IMR-90 (cell line): ENCODE data around the gene HYAL1.

Experiments used
- BHLHE40 ChIP-seq: fragments of 150-350 bp; IDR thresholded peaks from 2 replicates; pipeline ENCODE4 v1.6.1; 2016; ENCODE audit warnings: mild to moderate bottlenecking, low read depth, low read length
- CHD1 ChIP-seq: IDR thresholded peaks from 2 replicates; pipeline ENCODE4 v1.6.1; 2012; ENCODE audit warnings: low read depth, low read length, improper control_type of control experiment
- FOS ChIP-seq: fragments of 150-350 bp; IDR thresholded peaks from 2 replicates; pipeline ENCODE4 v1.6.1; 2016; ENCODE audit warnings: low read depth, low read length
- MAFK ChIP-seq: IDR thresholded peaks from 2 replicates; pipeline ENCODE4 v1.6.1; 2012; ENCODE audit warnings: low read depth, low read length, improper control_type of control experiment
- MXI1 ChIP-seq: IDR thresholded peaks from 2 replicates; pipeline ENCODE4 v1.6.1; 2012; ENCODE audit warnings: low read depth, mild to moderate bottlenecking, low read length, moderate library complexity, borderline replicate concordance
- POLR2A ChIP-seq: IDR thresholded peaks from 2 replicates; pipeline ENCODE4 v1.6.1; 2012; ENCODE audit warnings: mild to moderate bottlenecking, low read depth, low read length
- RAD21 ChIP-seq: IDR thresholded peaks from 2 replicates; pipeline ENCODE4 v1.6.1; 2012; ENCODE audit warnings: low read length, improper control_type of control experiment
- RCOR1 ChIP-seq: IDR thresholded peaks from 2 replicates; pipeline ENCODE4 v1.6.1; 2012; ENCODE audit warnings: mild to moderate bottlenecking, low read length, improper control_type of control experiment; ENCODE audit not compliant: insufficient replicate concordance
- RFX5 ChIP-seq: IDR thresholded peaks from 2 replicates; pipeline ENCODE4 v1.8.0; 2012; ENCODE audit warnings: low read depth, mild to moderate bottlenecking, low read length, moderate library complexity
- SMC3 ChIP-seq: fragments of 150-350 bp; IDR thresholded peaks from 2 replicates; pipeline ENCODE4 v1.6.1; 2016; ENCODE audit warnings: low read depth, mild to moderate bottlenecking, antibody characterized with exemption, low read length, moderate library complexity
- TF ChIP-seq, protein P1 (sequence below): conservative IDR thresholded peaks from 2 replicates; pipeline ENCODE4 v1.5.1; 2012; ENCODE audit warnings: mild to moderate bottlenecking, low read depth, low read length, improper control_type of control experiment
- TF ChIP-seq, protein P2 (sequence below): fragments of 150-350 bp; IDR thresholded peaks from 2 replicates; pipeline ENCODE4 v1.6.1; 2016; ENCODE audit warnings: low read depth, mild to moderate bottlenecking, low read length, moderate library complexity, borderline replicate concordance
- TF ChIP-seq, protein P3 (sequence below): fragments of 150-350 bp; IDR thresholded peaks from 2 replicates; pipeline ENCODE4 v1.6.1; 2017; ENCODE audit warnings: mild to moderate bottlenecking, antibody characterized with exemption, low read length, low read depth

GRCh38 chr3:50292159-50293078, 11.0 kb downstream of the HYAL1 start, which contains the start of gene IFRD2:
- TF ChIP-seq POLR2A (peak; percentile 72; the same call in 1 of the 2 replicates), RCOR1 (no peak), RAD21 (no peak), SMC3 (no peak), FOS (0 out of 2 replicates have a peak, but pooled peaks have one; percentile 5), RFX5 (no peak), MXI1 (peak; percentile 88), BHLHE40 (peak; percentile 45; the same call in 1 of the 2 replicates), MAFK (no peak), CHD1 (no peak)
- TF ChIP-seq, protein P1, sequence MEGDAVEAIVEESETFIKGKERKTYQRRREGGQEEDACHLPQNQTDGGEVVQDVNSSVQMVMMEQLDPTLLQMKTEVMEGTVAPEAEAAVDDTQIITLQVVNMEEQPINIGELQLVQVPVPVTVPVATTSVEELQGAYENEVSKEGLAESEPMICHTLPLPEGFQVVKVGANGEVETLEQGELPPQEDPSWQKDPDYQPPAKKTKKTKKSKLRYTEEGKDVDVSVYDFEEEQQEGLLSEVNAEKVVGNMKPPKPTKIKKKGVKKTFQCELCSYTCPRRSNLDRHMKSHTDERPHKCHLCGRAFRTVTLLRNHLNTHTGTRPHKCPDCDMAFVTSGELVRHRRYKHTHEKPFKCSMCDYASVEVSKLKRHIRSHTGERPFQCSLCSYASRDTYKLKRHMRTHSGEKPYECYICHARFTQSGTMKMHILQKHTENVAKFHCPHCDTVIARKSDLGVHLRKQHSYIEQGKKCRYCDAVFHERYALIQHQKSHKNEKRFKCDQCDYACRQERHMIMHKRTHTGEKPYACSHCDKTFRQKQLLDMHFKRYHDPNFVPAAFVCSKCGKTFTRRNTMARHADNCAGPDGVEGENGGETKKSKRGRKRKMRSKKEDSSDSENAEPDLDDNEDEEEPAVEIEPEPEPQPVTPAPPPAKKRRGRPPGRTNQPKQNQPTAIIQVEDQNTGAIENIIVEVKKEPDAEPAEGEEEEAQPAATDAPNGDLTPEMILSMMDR: no peak
- TF ChIP-seq, protein P2, sequence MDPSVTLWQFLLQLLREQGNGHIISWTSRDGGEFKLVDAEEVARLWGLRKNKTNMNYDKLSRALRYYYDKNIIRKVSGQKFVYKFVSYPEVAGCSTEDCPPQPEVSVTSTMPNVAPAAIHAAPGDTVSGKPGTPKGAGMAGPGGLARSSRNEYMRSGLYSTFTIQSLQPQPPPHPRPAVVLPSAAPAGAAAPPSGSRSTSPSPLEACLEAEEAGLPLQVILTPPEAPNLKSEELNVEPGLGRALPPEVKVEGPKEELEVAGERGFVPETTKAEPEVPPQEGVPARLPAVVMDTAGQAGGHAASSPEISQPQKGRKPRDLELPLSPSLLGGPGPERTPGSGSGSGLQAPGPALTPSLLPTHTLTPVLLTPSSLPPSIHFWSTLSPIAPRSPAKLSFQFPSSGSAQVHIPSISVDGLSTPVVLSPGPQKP: no peak
- TF ChIP-seq, protein P3, sequence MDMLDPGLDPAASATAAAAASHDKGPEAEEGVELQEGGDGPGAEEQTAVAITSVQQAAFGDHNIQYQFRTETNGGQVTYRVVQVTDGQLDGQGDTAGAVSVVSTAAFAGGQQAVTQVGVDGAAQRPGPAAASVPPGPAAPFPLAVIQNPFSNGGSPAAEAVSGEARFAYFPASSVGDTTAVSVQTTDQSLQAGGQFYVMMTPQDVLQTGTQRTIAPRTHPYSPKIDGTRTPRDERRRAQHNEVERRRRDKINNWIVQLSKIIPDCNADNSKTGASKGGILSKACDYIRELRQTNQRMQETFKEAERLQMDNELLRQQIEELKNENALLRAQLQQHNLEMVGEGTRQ: peak; percentile 41; the same call in 1 of the 2 replicates
